Body of pancreas (tissue), 4 donors: ENCODE measurements around the gene SRRT.

Source experiments
- POLR2A ChIP-seq, 3 donors: fragments of 450-650 bp; IDR thresholded peaks; one replicate each; pipeline ENCODE4 v1.6.1; 2016; ENCODE audit warnings: antibody characterized with exemption in 3 of 3, mild to moderate bottlenecking in 2 of 3
- TF ChIP-seq, protein P1 (sequence below), 7 experiments: fragments of 450-650 bp in 4 of 7; fragments of 200-600 bp in 3 of 7; sonication (generic) in 3 of 7; IDR thresholded peaks; one replicate each; pipeline ENCODE4 v1.5.1; 2016 to 2019; ENCODE audit warnings: antibody characterized with exemption in 7 of 7

DNA sequence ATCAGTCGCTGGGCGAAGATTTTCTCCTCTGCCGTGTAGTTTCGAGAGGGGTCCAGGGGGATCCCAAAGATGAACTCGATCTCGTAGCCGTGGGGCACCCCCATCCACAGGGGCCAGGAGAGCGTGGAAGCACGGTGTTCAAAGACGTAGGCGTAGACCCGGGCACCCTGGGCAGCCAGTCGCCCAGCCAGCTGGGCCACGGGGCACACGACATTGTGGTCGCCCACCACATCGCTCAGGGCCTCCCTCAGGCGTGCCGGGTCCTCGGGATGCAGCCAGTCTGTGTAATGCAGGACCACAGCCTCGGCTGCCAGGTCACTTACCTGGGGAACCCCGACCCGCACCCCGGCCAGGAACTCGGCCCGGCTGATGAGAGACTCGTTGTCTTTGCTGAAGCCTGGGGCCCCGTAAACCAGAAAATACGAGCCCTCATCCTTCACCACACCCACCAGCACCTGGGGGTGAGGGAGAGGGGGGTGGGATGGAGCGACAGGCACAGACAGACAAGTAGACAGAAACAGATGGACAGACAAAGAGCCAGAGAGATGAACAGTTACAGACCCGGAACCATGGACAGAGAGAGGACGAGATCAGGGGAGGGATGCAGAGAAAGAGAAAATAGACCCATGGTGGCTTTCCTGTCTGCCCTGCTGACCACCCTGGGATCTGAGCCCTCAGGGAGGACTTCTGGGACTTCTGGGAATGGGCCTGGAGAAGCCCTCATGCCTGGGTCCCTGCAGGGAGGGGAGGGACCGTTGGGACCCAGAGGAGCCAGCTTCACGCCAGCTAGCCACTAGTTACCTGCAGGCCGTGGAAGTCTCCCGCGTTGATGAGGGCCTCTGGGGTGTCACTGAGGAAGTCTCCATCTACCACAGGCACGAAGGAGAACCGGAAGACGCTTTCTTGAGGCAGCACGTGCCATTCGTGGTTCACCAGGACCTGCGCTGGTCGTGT, 17.7 kb downstream of the SRRT start:
- TF ChIP-seq, protein P1, sequence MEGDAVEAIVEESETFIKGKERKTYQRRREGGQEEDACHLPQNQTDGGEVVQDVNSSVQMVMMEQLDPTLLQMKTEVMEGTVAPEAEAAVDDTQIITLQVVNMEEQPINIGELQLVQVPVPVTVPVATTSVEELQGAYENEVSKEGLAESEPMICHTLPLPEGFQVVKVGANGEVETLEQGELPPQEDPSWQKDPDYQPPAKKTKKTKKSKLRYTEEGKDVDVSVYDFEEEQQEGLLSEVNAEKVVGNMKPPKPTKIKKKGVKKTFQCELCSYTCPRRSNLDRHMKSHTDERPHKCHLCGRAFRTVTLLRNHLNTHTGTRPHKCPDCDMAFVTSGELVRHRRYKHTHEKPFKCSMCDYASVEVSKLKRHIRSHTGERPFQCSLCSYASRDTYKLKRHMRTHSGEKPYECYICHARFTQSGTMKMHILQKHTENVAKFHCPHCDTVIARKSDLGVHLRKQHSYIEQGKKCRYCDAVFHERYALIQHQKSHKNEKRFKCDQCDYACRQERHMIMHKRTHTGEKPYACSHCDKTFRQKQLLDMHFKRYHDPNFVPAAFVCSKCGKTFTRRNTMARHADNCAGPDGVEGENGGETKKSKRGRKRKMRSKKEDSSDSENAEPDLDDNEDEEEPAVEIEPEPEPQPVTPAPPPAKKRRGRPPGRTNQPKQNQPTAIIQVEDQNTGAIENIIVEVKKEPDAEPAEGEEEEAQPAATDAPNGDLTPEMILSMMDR (IDR thresholded peaks at IDR 0.05) = no peak
- no peak for TF ChIP-seq POLR2A (IDR thresholded peaks at IDR 0.05)
